ENCODE results near the gene FGF11. TPM values are rescaled to one million over a fixed set of nuclear protein-coding genes. Genes with fewer than 3 reads are reported as not detected.

FGF11 gene
- total RNA-seq, 2 experiments from 2014 or later: 1.5 to 1.7 TPM

DNA sequence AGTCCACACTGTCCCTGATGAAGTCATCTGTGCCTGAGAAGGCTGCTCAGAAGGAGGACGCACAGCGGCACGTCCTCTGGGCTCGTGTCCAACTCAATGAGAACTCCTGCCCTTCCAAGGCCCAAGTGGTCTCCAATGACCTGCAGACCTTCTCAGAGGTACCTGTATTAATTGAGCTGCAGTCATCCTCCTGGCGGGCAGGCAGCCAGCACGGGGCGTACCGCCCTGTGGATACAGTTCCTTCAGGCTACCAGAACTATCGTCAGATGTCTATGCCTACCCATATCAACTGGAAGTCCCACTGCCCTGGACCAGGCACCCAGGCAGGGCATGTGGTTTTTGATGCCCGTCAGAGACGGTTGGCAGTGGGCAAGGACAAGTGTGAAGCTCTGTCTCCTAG lies 7.0 kb upstream of the FGF11 start:
- peaks cover 19% of the 10 kb centered on the region for H3K4me1 Mint-ChIP-seq (ENCODE audit: low read depth)
- H3K4me3 ChIP-seq (ENCODE audit: low read length): no peak overlapping the region
- no peak overlapping the region for H3K27ac ChIP-seq (ENCODE audit: low read depth in 1 of 2, low read length in 2 of 2)
- intact Hi-C loops (cut with DNase I, micrococcal nuclease): loop anchor here (1.0 to 10.0 kb wide), 3 partner anchors 25 to 47 kb away; partner anchors contain the start of genes NLGN2 (in 1 of the 2), PLSCR3 (in 1 of the 2) and TNK1 (in 1 of the 2)
- ATAC-seq (ENCODE audit: poor library complexity) (no peak), DNase-seq (no peak)
- CTCF ChIA-PET: interaction anchor here (0.9 to 1.3 kb wide), 2 partner anchors 77 to 218 kb away, joined by 3 to 5 read pairs; partner anchors contain the start of gene TMEM95
- H3K4me1 ChIP-seq (ENCODE audit: insufficient read depth, low read length): peaks cover 22% of the 10 kb centered on the region
- TF ChIP-seq, protein P1, sequence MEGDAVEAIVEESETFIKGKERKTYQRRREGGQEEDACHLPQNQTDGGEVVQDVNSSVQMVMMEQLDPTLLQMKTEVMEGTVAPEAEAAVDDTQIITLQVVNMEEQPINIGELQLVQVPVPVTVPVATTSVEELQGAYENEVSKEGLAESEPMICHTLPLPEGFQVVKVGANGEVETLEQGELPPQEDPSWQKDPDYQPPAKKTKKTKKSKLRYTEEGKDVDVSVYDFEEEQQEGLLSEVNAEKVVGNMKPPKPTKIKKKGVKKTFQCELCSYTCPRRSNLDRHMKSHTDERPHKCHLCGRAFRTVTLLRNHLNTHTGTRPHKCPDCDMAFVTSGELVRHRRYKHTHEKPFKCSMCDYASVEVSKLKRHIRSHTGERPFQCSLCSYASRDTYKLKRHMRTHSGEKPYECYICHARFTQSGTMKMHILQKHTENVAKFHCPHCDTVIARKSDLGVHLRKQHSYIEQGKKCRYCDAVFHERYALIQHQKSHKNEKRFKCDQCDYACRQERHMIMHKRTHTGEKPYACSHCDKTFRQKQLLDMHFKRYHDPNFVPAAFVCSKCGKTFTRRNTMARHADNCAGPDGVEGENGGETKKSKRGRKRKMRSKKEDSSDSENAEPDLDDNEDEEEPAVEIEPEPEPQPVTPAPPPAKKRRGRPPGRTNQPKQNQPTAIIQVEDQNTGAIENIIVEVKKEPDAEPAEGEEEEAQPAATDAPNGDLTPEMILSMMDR (IDR thresholded peaks at IDR 0.05): no peak
- no peaks in the 10 kb centered on the region for H3K27me3 Mint-ChIP-seq
- POLR2A ChIA-PET: no interaction called here
- H3K27ac Mint-ChIP-seq: no peak overlapping the region
- no peaks in the 10 kb centered on the region for H3K9me3 ChIP-seq (ENCODE audit: control insufficient read depth in 1 of 2, insufficient read depth in 1 of 2, low read length in 2 of 2)
- H3K4me3 Mint-ChIP-seq: no peak overlapping the region
- H3K27me3 ChIP-seq (ENCODE audit: control insufficient read depth in 1 of 2, insufficient read depth in 2 of 2, low read length in 2 of 2): no peaks in the 10 kb centered on the region
- H3K36me3 Mint-ChIP-seq (ENCODE audit: low read depth): peaks cover 4% of the 10 kb centered on the region
- no peaks in the 10 kb centered on the region for H3K36me3 ChIP-seq (ENCODE audit: insufficient read depth, low read length)
- H3K9me3 Mint-ChIP-seq: no peaks in the 10 kb centered on the region

DNA sequence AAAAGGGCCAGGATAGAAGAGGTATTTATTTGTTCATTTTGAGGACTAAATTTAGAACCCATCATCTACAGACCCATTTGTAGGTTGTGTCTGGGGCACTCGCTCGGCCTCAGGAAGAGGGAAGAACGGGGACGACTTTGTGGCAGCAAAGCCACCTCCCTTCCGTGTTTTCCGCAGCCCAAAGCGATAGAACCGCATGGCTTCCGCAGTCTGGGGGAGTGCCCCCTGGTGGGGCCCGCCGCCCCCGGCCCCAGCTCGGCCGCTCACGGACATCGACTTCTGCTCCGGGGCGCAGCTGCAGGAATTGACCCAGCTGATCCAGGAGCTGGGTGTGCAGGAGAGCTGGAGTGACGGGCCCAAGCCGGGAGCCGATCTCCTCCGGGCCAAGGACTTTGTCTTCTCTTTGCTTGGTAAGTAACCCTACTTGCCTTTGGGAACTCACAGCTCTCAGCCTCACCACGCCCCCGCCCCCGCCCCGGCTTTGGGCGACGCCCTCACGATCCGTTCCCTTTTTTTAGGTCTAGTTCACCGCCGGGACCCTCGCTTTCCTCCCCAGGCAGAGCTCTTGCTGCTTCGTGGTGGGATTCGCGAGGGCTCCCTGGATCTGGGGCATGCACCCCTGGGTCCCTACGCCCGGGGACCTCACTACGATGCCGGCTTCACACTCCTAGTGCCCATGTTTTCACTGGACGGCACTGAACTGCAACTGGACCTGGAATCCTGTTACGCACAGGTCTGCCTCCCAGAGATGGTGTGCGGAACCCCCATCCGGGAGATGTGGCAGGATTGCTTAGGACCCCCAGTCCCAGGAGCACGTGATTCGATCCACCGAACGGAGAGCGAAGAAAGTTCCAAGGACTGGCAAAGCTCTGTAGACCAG lies 3.4 kb upstream of the FGF11 start:
- DNase-seq (peak; percentile 29 to 82 (median 52)), ATAC-seq (ENCODE audit: poor library complexity) (peak; percentile 38)
- Histone ChIP-seq H3K36me3 (ENCODE audit: insufficient read depth, low read length) (no peaks in the 10 kb centered on the region), H3K4me1 (ENCODE audit: insufficient read depth, low read length) (peaks cover 58% of the 10 kb centered on the region), H3K27me3 (ENCODE audit: control insufficient read depth in 1 of 2, insufficient read depth in 2 of 2, low read length in 2 of 2) (peaks cover 22 to 27% of the 10 kb centered on the region in 2 experiments), H3K9me3 (ENCODE audit: control insufficient read depth in 1 of 2, insufficient read depth in 1 of 2, low read length in 2 of 2) (peaks cover 0 to 12% of the 10 kb centered on the region in 2 experiments), H3K4me3 (ENCODE audit: low read length) (peak overlapping the region; percentile 86), H3K27ac (ENCODE audit: low read depth in 1 of 2, low read length in 2 of 2) (peak overlapping the region; percentile 83 to 93)
- peaks cover 23% of the 10 kb centered on the region for H3K27me3 Mint-ChIP-seq
- intact Hi-C loops (cut with DNase I, micrococcal nuclease): loop anchor here (1.0 to 10.0 kb wide), 16 partner anchors 19 to 389 kb away; partner anchors contain the start of genes CTDNEP1 (in 1 of the 2), EIF5A (in 1 of the 2), ELP5 (in 1 of the 2) and KCTD11 (in 1 of the 2)
- H3K9me3 Mint-ChIP-seq: no peaks in the 10 kb centered on the region
- H3K27ac Mint-ChIP-seq: peak overlapping the region; percentile 87
- peaks cover 48% of the 10 kb centered on the region for H3K4me1 Mint-ChIP-seq (ENCODE audit: low read depth)
- H3K4me3 Mint-ChIP-seq: peak overlapping the region; percentile 87
- H3K36me3 Mint-ChIP-seq (ENCODE audit: low read depth): peaks cover 4% of the 10 kb centered on the region
- TF ChIP-seq, protein P1 (IDR thresholded peaks at IDR 0.05): peak; percentile 63
- CTCF ChIA-PET: interaction anchor here (0.8 to 4.8 kb wide), 30 partner anchors 11 to 390 kb away, joined by 3 to 61 read pairs (median 6); partner anchors contain the start of genes FXR2, POLR2A, SENP3 and SLC35G6
- POLR2A ChIA-PET: interaction anchor here (0.7 to 9.0 kb wide), 38 partner anchors 10 to 401 kb away, joined by 3 to 156 read pairs (median 6); partner anchors contain the start of genes ACAP1, DVL2, FXR2 and MPDU1
